ENCODE results near the gene IFT81.
"Not testable (repeated sequence)": the region's sequence is repeated elsewhere in the genome, so short reads cannot be mapped to it uniquely, and the experiment has no call there.

The IFT81 gene

GRCh38 chr12:110124269-110124995, at the start of gene IFT81:
TSS of gene IFT81 (plus strand) at chr12:110124357. CDS start at chr12:110127381, 3,024 bp downstream.
- peak; percentile 95 for DNase-seq

GRCh38 chr12:110075880-110076279, 48.3 kb upstream of the IFT81 start:
- no peak for DNase-seq

GRCh38 chr12:110077800-110078199, 46.4 kb upstream of the IFT81 start:
- DNase-seq: no peak

- peak; percentile 67 for DNase-seq
These were observed 44.4 kb upstream of the IFT81 start for GRCh38 chr12:110079477-110080400.

- no peak for DNase-seq
These were observed 43.7 kb upstream of the IFT81 start for GRCh38 chr12:110080410-110080809.

- no peak for DNase-seq
These were observed 39.7 kb upstream of the IFT81 start for GRCh38 chr12:110084314-110085015.

GRCh38 chr12:110088216-110088615, 35.9 kb upstream of the IFT81 start:
- not testable (repeated sequence) for DNase-seq

GRCh38 chr12:110088936-110089335, 35.2 kb upstream of the IFT81 start:
- DNase-seq: no peak

GRCh38 chr12:110090266-110091135, 33.7 kb upstream of the IFT81 start:
- DNase-seq: no peak

GRCh38 chr12:110091136-110091711, 32.9 kb upstream of the IFT81 start:
- DNase-seq: no peak

- DNase-seq: no peak
These were observed 30.4 kb upstream of the IFT81 start for GRCh38 chr12:110093631-110094311.

GRCh38 chr12:110100315-110100970, 23.7 kb upstream of the IFT81 start:
- peak; percentile 54 for DNase-seq

GRCh38 chr12:110102255-110102654, 21.9 kb upstream of the IFT81 start:
- peak; percentile 16 for DNase-seq

- DNase-seq: no peak
These were observed 19.7 kb upstream of the IFT81 start for GRCh38 chr12:110104188-110105094.

- no peak for DNase-seq
These were observed 19.0 kb upstream of the IFT81 start for GRCh38 chr12:110105159-110105558.

- DNase-seq: no peak
These were observed 18.2 kb upstream of the IFT81 start for GRCh38 chr12:110105986-110106385.

- DNase-seq: no peak
These were observed 16.5 kb upstream of the IFT81 start for GRCh38 chr12:110107369-110108281.

GRCh38 chr12:110108309-110109036, 15.7 kb upstream of the IFT81 start:
- DNase-seq: no peak
